Activated CD8-positive, alpha-beta memory T cell treated with anti-CD3 and anti-CD28 coated beads, Interleukin-2, amount 50 U/mL, for 1 hour (primary cell): ENCODE data around the gene CKS1B.

ENCODE experiments used
- DNase-seq: peaks from one replicate; pipeline ENCODE4 v3.0.0-alpha.2; 2020; ENCODE audit errors: extremely low read depth

The CKS1B gene

DNA sequence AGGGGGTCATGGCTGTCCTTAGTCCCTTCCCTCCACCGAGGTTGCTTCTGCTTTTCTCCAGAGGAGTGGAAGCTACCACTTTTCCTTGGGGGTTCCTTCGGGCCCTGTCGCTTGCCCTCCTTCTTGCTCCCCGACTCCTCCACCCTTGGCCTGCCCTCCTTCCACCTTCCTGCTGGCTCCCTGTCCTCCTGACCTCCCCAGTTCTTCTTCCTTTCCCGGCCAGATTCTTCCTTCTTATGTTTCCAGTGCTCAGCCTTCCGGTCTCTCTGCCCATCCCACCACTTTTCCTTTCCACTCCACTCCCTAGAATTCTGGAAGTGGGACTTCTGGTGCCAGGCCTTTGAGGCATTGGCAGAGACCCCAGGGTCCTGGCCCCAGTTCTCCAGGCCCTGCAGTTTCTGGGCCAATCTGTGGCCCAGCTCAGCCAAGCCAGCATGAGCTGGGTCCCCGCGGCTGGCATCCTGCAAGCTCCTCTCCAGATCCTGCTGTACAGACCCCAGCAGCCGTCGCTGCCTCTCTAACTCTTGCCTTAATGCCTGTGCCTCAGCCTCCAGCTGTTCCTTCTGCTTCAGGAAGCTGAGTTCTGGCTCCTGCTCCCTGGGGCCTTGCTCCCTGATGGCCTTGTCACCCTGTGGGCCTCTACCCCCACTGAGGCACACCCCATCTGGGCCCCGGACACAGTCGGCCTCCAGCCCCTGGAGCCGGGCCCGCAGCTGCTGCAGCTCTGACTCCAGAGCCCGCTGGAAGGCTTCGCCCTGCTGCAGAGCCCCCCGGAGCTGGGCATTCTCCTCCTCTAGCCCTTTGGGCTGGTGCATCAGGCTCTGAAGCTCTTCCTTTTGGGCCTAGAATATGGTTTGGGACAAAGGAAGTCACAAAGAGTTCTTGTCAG is 28.3 kb upstream of the CKS1B start:
- DNase-seq: no peak

DNA sequence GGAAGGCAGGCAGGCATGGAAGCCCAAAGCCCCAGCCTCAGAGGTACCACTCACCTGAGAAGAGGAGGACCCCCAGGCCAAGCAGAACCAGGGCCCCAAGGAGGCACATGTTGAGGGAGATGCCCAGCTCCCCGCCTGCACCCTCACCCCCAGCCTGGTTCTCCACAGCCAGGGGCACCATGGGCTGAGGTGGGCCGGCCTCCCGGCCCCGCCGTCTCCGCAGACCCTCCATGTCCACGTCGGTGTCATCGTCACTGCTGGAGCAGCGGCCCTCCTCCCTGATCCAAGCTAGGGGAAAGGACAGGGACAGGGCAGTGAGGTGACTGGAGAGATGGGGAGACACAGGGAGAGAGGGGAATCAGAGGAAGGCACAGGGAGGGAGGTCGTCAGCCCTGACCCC is 26.4 kb upstream of the CKS1B start:
- no peak for DNase-seq

DNA sequence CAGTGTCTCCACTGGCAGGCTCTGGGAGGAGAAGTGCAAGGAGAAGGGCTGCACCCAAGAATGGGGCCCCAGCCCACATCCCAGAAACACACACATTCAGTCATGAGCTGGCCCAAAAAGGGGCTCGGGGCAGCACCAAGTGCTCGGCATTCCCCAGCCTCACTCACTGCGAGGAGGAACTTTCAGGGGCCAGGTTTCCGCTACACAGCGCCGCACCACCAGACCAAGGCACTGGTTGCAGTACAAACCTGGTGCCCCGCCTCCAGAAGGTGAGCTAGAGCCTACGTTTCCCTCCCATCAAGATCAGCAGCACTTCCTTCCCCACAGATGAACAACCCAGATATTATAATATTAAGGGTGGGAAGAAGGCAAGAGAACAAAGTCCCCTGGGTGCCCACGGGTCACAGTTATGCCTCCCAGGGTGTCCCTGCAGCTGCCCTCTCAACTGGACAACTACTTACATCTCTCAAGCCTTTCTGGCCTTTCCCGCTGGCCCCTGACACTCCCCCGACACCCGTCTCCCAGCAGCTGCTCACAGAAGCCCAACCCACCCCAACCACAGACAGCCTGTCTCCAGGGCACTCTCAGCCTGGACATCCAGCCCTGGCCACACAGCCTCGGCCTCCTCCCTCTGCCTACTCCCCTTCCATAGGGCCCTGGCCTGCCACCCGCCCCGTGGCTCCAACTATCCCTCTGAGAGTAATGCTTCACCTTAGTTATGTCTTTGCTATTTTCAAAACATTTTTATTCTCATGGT is 22.4 kb upstream of the CKS1B start:
- peak; percentile 42 for DNase-seq

DNA sequence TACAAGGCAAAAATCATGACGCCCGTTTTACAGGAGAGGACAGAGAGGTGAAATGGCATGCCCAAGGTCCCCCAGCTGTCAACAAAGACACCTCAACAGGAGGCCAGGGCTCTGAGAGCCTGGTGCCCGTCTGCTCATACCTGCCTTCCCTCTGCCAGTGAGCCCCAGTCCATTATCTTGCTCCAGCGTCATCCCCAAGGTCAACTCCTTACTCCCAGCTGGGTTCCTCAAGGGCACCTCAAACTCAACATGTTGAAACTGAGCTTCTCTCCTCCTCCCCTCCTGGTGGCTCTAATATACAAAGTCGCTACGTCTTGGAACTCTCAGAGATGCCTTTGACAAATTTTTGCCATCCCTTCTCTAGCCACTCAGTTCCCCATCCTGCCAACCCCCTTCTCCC is 21.8 kb upstream of the CKS1B start:
- no peak for DNase-seq

DNA sequence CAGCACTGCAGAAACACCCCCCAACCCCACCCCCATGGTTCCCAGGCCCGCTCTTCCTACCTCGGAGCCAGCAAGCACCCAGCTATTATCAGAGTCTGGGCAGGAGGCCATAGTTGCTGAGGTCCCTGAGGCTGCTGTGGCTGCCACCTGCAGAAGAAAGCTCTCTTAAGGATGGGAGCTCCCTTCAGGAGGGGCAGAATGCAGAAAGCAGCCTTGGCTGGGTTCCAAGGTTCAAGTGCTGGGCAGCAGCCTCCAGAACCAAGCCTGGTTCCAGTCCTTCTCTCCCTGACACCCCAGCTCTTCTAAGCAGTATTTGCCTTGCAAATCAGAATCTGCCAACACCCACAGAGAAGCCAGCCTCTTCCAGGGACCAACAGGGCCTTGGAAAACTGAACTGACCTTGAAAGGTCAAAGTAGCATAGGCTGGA is 20.9 kb upstream of the CKS1B start:
- DNase-seq: no peak

DNA sequence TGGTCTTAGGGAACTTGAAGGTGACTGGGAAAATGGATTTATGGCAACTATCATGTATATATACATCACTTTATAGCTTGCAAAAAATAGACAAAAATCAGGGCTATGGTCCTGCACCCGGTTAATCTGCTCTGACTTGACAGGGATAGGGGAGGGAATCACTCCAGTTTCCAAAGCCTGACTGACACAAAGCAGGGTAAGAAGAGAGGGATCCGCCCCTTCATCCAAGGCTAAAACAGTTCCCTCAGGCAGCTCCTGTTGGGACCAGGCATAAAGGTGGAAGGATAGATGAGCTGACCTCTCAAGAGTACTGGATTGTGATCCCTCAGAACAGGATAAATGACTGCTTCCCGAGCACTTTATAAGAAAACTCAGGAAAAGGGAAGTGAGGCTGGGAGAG is 19.9 kb upstream of the CKS1B start:
- no peak for DNase-seq

DNA sequence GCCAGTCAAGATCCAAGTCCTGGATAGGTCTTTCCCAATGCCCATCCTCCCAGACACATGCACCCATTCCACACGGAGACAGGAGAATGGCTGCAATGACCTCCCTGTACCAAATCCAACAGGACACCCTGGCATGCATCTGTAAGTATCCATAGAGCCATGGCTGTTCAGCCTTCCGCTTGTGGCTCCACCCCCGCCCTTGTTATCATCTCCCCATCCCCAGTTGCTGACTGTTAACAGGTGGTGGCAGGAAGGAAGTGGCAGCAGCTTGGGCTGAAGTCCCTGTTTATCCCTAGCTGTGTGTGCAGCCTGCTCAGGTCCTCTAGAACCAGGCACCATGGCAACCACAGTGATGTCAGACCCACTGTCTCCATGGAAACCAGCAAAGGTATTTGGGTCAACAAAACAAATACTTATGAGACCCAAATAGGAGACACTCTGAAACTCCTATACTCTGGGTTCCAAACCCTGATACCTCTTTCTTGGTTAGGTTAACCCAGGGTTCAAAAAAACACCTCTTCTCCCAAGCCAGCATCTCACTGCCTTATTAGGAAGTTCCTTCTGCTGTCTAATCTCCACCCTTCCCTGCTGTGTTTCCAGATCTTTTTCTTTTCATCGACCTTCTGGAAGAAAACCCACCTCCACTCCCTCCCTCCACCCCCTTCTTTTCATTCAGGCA is 19.3 kb upstream of the CKS1B start:
- peak; percentile 96 for DNase-seq

DNA sequence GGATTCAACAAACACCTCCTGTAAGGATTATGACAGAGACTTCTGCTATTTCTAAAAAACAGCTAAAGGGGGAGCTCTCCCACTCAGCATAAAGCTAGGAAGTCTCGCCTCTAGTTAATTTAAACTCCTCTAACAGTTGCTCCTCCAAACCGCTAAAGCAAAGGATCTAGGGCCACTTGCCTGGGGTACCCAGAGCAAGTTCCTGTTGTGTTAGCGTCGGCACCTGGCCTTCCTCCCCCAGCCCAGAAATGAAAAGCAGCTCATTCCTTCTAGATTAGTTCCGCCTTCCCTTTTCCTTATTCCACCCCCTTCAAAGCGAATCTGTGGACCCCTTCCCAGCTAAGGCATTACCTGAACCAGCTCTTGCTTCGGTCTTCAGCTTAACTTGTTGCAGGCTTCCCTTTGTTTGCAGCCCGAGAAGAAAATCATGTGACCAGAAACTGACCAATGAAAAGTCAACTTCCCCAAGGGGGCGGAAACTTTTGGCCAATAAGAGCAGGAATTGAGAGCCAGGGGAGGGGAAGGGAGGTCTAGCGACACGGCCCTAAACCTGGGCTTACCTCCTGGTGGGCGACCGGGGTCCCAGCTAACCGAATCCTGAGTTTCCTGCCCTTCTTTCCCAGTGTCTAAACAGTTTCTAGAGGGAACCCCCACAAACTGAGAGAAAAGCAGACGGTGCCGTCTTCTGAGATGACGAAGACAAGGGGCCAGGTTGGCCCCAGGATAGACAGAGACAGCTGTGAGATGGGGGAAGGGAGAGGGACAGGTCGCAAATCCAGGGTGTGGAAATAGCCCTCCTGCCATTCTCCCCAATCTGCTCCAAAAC is 18.6 kb upstream of the CKS1B start, which contains the start of gene PBXIP1:
PBXIP1 (minus strand) TSS at position 382 of the 826 bp plus-strand sequence. CDS start 2,378 bp downstream, outside the sequence.
- peak; percentile 61 for DNase-seq

DNA sequence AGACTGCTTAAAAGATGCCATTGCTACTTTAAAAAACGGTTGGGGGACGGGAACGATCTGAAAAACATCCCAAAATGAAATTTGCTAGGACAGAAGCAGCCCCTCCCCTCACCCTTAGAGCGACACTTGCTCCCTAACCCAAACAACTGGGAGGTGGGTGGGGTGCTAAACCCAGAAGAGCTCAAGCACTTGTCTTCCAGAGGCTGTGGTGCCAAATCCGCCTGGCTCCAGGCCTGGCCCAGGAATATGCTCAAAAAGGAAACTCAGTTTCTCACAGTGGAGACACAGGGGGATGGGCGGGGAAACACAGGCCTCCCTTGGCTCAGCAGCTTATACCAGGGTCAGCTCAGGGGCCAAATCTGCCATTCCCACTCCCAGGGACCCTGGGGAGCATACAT is 17.9 kb upstream of the CKS1B start:
- no peak for DNase-seq

DNA sequence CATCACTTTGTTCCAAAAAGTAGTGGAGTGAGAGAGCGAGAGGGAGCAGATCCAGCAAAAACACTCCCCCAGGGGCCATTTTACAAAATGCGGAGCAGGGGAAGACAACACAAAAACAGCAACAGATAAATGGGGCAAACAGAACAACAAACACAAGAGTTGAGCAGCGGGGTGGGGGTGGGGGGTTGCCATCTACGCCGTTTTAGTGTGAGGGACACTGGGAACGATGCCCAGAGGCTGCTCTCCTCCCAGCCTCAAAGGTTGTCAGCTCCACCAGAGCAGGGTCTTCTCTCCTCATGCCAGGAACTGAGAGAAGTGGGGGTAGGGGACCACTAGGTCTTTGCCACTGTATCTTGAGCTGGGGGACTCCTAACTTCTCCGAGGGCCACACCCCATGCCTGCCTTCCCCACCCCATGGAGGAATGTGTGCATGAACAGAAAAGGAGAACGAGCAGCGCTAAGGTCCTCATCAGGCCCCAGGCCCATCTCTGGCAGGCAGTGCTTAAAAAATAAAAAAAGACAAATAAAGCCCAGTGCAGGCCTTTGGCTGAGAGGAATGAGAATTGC is 17.3 kb upstream of the CKS1B start:
- DNase-seq: no peak

DNA sequence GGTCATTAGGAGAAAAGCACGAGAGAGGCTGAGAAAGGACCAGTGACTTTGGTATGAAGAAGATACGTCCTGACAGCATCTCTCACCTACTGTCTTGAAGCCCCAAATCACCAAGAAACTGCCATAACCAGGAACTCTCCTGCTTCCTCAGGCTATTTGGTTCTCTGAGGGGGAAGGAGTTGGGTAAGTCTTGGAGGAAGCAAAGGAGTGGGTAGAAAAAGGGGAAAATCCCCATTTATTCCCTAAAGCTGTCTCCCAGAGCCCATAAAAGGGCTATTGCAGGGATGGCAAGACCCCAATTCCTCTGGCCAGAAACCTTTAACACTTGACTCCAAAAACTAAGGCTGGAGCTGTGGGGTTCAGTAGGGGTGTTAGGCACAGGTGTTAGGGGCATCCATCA is 16.4 kb upstream of the CKS1B start:
- no peak for DNase-seq

DNA sequence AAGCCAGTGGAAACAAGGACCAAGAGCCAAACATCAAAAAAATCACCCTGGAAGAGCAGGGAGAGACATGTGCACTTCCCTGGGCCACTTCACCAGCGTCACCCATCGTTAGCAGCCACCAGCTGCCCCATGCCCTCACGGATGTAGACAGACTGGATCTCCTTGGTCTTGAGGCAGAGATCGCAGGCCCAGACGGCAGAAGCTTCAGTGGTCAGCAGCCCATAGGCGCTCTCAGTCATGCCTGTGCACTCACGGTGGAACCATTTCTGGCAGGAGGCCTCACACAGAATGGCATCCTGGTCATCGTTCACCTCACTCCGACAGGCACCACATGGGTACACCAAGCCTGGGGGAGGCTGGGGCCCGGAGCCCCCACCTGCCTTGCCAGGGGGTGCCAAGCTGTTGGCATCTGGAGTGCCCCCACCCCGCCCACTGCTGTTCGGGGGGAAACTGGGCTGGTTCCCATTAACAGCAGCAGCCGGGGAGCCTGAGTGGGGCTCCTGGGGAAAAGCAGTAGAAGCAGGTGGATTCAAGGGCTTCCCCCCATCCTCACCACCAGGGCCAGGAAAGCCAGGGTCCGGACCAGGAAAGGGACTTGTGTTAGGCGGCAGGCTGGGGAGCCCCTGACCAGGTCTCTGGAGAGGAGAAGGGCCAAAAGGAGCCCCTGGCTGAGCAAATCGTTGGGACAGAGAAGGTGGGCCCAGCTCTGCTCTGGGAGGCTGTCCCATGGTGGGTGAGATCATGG is 15.6 kb upstream of the CKS1B start:
- DNase-seq: no peak

DNA sequence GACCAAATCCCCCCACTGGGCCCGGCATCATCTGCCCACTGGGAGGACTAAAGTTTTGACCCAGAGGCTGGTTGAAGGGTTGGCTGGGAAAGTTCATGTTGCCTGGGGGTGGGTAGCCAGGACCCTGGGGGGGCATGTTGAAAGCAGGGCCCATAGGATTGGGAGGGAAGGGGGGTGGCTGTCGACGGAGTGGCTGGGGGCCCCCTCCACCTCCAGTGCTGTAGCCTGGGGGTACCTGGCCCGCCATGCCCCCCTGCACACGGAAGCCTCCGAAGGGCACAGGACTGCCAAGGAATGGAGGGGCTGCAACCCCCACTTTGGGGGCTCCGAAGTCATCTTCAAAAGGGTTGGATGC is 15.1 kb upstream of the CKS1B start:
- no peak for DNase-seq

DNA sequence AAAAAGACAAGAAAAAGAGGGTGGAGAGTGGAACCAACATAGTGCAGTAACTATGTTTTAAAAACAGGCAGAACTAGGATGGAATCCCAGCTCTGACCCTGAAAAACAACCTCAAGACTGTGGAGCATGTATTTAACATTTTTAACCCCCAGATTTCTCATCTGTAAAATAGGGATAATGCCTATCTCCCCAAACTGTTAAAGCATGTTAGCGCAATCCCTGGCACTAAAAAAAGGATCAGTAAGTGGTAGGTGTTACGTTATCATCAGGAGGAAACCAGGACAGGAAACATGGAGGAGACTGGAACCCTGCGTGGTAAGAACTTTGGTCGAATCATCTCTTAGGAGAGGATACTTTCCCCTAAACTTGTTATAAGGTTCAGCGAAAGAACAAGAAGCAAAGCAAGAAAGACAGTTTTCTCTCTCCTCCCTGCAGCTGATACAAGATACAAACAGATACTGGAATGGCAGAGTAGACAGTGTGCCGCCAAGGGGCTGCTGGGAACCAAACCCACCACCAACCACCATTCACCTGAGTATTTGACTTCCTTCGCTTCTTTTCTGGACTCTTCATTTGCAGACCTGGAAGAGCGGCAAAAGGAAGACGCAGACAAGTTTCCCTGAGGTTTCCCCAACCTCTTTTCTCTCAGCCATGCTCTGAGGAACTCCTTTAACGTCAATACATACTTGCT is 13.9 kb upstream of the CKS1B start:
- DNase-seq: no peak

DNA sequence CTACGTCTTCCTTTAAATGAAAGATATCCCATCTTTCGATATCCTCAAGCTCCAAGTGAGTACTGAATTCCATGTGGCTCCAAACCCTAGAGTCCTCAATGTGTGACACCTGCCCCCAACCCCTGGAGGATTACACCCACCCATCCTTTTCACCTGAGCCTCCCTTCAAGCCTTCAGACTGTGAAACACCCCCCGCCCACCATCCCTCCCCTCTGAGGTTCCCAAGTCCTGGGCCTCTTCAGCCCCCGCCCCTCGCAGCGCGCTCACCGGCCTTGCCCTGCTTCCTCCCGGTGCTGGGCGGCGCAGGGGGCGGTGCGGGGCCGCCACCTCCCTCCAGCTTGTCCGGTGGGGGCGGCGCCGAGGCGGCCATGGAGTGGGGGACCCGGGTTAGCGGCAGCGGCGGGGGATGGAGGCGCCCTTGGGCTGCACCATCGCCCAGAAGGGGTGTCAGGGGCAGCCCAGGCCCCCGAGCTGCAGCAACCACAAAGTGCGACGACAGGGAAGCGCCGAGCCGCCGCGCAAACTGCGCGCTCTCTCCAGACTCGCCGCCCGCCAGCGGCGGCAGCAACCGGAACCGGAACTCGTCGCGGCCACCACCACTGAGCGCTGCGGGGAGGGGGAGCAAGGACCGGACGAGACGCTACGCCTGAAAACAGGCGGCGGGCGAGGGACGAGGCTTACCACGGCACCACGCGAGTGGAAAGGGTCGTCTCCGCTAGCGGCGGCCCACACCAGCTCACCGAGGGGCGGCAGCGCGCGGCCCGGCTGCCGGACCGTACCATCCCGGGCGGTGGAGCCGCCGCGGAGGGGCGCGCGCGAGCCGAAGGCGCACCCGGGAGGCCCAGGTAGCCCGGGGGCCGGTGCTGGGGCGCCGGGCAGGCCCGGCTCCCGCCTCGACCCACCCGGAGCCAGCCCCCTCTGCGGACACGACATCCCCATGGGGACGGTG is 13.0 kb upstream of the CKS1B start, which contains the start of gene PYGO2:
PYGO2 (minus strand) TSS at position 576 of the 949 bp plus-strand sequence; CDS start at position 370, 206 bp downstream.
- peak; percentile 36 for DNase-seq

DNA sequence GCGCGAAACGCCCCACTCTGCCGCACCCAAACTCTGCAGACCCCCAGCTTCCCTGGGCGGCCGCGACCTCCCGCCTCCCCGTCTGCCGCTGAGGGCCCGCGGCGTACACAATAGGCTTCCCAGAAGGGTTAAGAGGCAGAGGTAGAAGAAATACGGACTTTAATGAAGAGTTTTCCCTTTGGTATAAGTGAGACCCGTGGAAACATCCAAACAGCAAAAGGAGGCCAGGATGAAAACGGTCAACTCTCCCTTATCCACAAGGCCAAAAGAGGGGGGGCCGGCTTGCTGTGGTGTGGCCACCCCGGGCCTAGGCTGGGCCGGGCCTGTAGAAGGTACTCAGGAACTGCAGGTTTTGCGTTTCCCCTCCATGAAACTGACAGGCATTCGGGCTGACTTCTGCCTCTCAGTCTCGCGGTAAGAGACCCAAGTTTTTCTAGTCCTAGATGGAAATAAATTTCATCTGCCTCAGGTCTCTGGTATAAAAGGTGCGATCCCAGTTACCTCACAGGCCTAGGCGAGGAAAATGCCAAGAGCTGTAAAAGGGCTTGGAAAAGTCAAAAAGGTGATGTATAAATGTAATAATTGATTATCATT is 12.2 kb upstream of the CKS1B start:
- DNase-seq: no peak

DNA sequence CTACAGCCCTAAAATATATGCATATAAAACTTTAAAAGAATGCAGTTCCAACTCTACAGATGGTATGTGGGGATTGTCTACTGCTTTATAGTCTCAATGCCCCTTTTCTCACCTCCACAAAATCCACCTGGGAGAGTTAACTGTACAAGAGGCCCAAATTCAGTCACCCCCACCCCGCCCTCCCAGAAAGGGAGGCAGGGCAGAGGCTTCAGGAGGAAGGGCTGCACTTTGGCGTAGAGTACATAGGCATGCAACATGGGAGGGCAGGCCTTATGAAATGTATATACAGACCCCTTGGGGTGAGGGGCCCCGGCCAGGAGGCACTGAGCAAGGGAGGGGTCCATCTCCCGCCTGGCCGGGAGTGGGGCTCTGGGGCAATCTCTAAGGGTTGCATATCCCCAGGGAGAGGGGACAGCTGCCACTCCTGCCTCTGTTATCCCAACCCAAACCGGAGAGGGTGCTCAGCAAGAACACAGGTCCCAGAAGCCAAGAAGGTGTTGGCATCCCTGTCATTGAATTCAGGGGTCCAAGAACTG is 11.6 kb upstream of the CKS1B start:
- DNase-seq: no peak

DNA sequence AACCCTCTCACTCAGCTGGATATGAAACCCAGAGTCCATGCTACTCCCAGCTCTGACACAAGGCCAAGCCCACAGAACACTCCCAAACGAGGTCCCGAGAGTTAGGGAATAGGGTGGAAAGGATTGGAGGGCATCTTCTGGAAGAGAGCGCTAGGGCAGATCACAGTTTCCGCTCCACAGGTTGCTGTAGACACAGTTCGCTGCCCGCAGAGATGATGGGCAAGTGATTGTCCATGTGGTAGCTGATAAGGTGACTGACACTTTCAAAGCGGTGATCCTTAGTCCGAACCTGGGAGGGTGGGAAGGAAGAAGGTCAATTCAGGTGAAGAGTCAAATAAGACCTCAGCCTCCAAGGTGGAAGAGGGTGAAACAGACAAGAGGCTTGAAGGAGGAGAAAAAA is 10.8 kb upstream of the CKS1B start:
- DNase-seq: no peak
